K562 (cell line): ENCODE data around the gene RECK. TPM values are rescaled to one million over a fixed set of nuclear protein-coding genes. Genes with fewer than 3 reads are reported as not detected.

Experiments
- ATAC-seq: fragments of 200-7000 bp; cut with Tn5 transposase; 3 replicates; pipeline ENCODE4 v1.9.1; 2020; ENCODE audit warnings: moderate library complexity
- BruUV-seq: library from RNA; stranded (reverse); fragments of 400-500 nt; replicated peaks from 2 replicates; lab custom pipeline; 2021; lab: Mats Ljungman, UMichigan
- CTCF ChIA-PET: fragments of 300-600 bp; formaldehyde crosslinking; extraction: SDS; loops from one replicate; lab custom pipeline; 2021; ENCODE audit warnings: low intra/inter-chr PET ratio; lab: Yijun Ruan, JAX
- POLR2A ChIA-PET: fragments of 300-600, 350-650 bp; sonication (Branson Sonifier 250); formaldehyde crosslinking; extraction: SDS; loops from one replicate; lab custom pipeline; 2021; ENCODE audit warnings: antibody characterized with exemption, inconsistent platforms; lab: Yijun Ruan, JAX
- DNase-seq, 4 experiments: peaks; one replicate each; pipeline versions ENCODE4 v3.0.0 to v3.0.0-alpha.2; 2011 to 2018; ENCODE audit warnings: low spot score in 3 of 4, mixed read lengths in 3 of 4; ENCODE audit errors: extremely low read depth in 1 of 4
- FAIRE-seq: peaks from 2 replicates; lab custom pipeline; 2011; peaks lifted over from hg19 to GRCh38; lab: Jason Lieb, UNC
- H2AFZ ChIP-seq: 2 replicates; pipeline ENCODE4 v1.6.0; 2011; ENCODE audit warnings: low read depth, low read length, control low read depth, inconsistent platforms
- H3K27ac ChIP-seq: fragments of 200-600 bp; 3 replicates; pipeline ENCODE4 v1.8.0; 2011; ENCODE audit warnings: low read depth, mild to moderate bottlenecking, control low read depth, inconsistent platforms, low read length, moderate library complexity, mixed read lengths; ENCODE audit errors: extremely low read depth
- H3K27me3 ChIP-seq, 2 experiments: fragments of 300-600 bp in 1 of 2; 2 replicates in 1 of 2; 3 replicates in 1 of 2; pipeline versions ENCODE4 v1.6.0 to v1.8.0; 2011; ENCODE audit warnings: inconsistent platforms in 2 of 2, low read length in 2 of 2, mild to moderate bottlenecking in 1 of 2, mixed read lengths in 1 of 2, moderate library complexity in 1 of 2; ENCODE audit not compliant: control insufficient read depth in 2 of 2, insufficient read depth in 2 of 2
- H3K36me3 ChIP-seq: fragments of 300-600 bp; 3 replicates; pipeline ENCODE4 v1.8.0; 2011; ENCODE audit warnings: mild to moderate bottlenecking, low read length, inconsistent platforms; ENCODE audit not compliant: control insufficient read depth, insufficient read depth
- H3K4me1 ChIP-seq, 2 experiments: fragments of 200-600 bp in 1 of 2; replicated peaks in 1 of 2; 2 replicates in 1 of 2; 3 replicates in 1 of 2; pipeline versions ENCODE4 v1.5.1 to v1.8.0; 2011; ENCODE audit warnings: inconsistent platforms in 2 of 2, low read length in 2 of 2, mild to moderate bottlenecking in 1 of 2, mixed read lengths in 1 of 2, moderate library complexity in 1 of 2; ENCODE audit not compliant: control insufficient read depth in 2 of 2, insufficient read depth in 2 of 2
- H3K4me2 ChIP-seq: 2 replicates; pipeline ENCODE4 v1.6.1; 2011; ENCODE audit warnings: low read length, control low read depth, inconsistent platforms, mixed read lengths; ENCODE audit not compliant: insufficient read depth
- H3K4me3 ChIP-seq: fragments of 200-600 bp; sonication (generic), shearing (Covaris generic); 2 replicates; pipeline ENCODE4 v1.5.1; 2016; ENCODE audit warnings: control low read depth, inconsistent platforms
- H3K79me2 ChIP-seq: fragments of 200-600 bp; 3 replicates; pipeline ENCODE4 v1.8.0; 2011; ENCODE audit warnings: low read length, inconsistent platforms; ENCODE audit not compliant: control insufficient read depth, insufficient read depth
- H3K9ac ChIP-seq, 2 experiments: 2 replicates each; pipeline versions ENCODE4 v1.6.0 to v1.6.1; 2011; ENCODE audit warnings: low read depth in 2 of 2, low read length in 2 of 2, control low read depth in 1 of 2, inconsistent platforms in 1 of 2, mild to moderate bottlenecking in 1 of 2, mixed read lengths in 1 of 2; ENCODE audit not compliant: insufficient read depth in 1 of 2
- H3K9me1 ChIP-seq: one replicate; pipeline ENCODE4 v1.6.0; 2011; ENCODE audit warnings: inconsistent platforms, mild to moderate bottlenecking, low read length, moderate library complexity; ENCODE audit not compliant: control insufficient read depth, insufficient read depth
- H3K9me3 ChIP-seq: replicated peaks from 2 replicates; pipeline ENCODE4 v1.5.1; 2011; ENCODE audit warnings: low read depth, low read length, inconsistent platforms; ENCODE audit not compliant: control insufficient read depth, insufficient read depth
- H4K20me1 ChIP-seq: replicated peaks from 2 replicates; pipeline ENCODE4 v1.6.1; 2011; ENCODE audit warnings: low read length, inconsistent platforms, mixed read lengths; ENCODE audit not compliant: control insufficient read depth, insufficient read depth
- CEBPB ChIP-seq: fragments of 450-650 bp; IDR thresholded peaks from 2 replicates; pipeline ENCODE4 v1.6.1; 2016; ENCODE audit warnings: missing genetic modification characterization, missing compliant biosample characterization
- CEBPG ChIP-seq, 3 experiments: fragments of 200-800 bp in 1 of 3; sonication (Bioruptor generic) in 1 of 3; sonication (generic) in 1 of 3; formaldehyde crosslinking in 1 of 3; IDR thresholded peaks in 2 of 3; conservative IDR thresholded peaks in 1 of 3; 2 replicates each; pipeline versions ENCODE4 v1.6.1 to v1.8.0; 2016 to 2022; ENCODE audit warnings: missing compliant biosample characterization in 2 of 3, missing genetic modification characterization in 2 of 3, mild to moderate bottlenecking in 1 of 3, missing genetic modification reagents in 1 of 3
- CHCHD3 ChIP-seq: fragments of 250-450 bp; sonication (Bioruptor Pico); IDR thresholded peaks from 2 replicates; pipeline ENCODE4 v2.1.2; 2022; ENCODE audit warnings: mild to moderate bottlenecking
- ESRRB ChIP-seq: fragments of 250-450 bp; sonication (Bioruptor Pico); IDR thresholded peaks from 2 replicates; pipeline ENCODE4 v1.5.0; 2020; ENCODE audit warnings: mild to moderate bottlenecking, moderate library complexity, borderline replicate concordance
- ZNF140 ChIP-seq: fragments of 250-450 bp; sonication (Bioruptor Pico); IDR thresholded peaks from 2 replicates; pipeline ENCODE4 v1.8.0; 2021; ENCODE audit warnings: moderate library complexity, mild to moderate bottlenecking, inconsistent platforms
- ZNF589 ChIP-seq: fragments of 200-800 bp; sonication (Bioruptor generic); IDR thresholded peaks from 2 replicates; pipeline ENCODE4 v1.6.1; 2016; ENCODE audit warnings: low read depth, missing genetic modification characterization, missing compliant biosample characterization
- WGBS: fragments of 100-300 bp; shearing (Covaris generic); methylation state at CpG from one replicate; pipeline ENCODE4 v1.1.6; 2016; ENCODE audit warnings: low coverage, mixed read lengths; ENCODE audit not compliant: insufficient coverage; ENCODE audit errors: missing lambda C conversion rate; 5-methylcytosine and 5-hydroxymethylcytosine counted together
- in situ Hi-C: fragments of 300-500 bp; cut with MboI; formaldehyde crosslinking; loops from 4 replicates; pipeline ENCODE4 v1.15.0; 2018; ENCODE audit warnings: inconsistent platforms, mixed read lengths
- intact Hi-C: fragments of 100-400 bp; cut with micrococcal nuclease; formaldehyde crosslinking; loops from 2 replicates; pipeline ENCODE4 v1.14.2; 2022
- polyA plus RNA-seq, 8 experiments: library from polyadenylated mRNA; depleted of rRNA in 4 of 8; stranded (reverse) in 5 of 8; unstranded in 3 of 8; fragments of >200 nt; fragmentation: Nextera tagmentation in 2 of 8; fragmentation: Illumina TruSeq in 1 of 8; extraction: Ambion mirVana in 2 of 8; extraction: Trizol in 1 of 8; gene quantifications; 2 replicates each; pipeline versions ENCODE4 v1.2.1 to v1.2.3, GENCODE V29; 2011 to 2014; ENCODE audit warnings: inconsistent platforms in 1 of 8, missing spikeins in 1 of 8
- total RNA-seq, 7 experiments: library from RNA; depleted of rRNA in 6 of 7; stranded (reverse); fragments of >200 nt in 6 of 7; fragmentation: Illumina TruSeq in 2 of 7; extraction: Trizol in 2 of 7; gene quantifications; 2 replicates each; pipeline versions ENCODE4 v1.2.1 to v1.2.3, GENCODE V29; 2011 to 2021; ENCODE audit warnings: low replicate concordance in 1 of 7

Gene RECK
- total and polyA plus RNA-seq, 9 of the 15 experiments (the other 6 are each of a cell fraction or from before 2014, with no cell fraction given), result 0.04 to 0.36 (median 0.16) TPM

GRCh38 chr9:36092509-36093215, 55.9 kb downstream of the RECK start:
- no TSS peak for BruUV-seq
- POLR2A ChIA-PET, result no interaction called here
- Histone ChIP-seq H3K4me1 (no peaks in the 10 kb centered on the region), H3K9me1 (no peaks in the 10 kb centered on the region)
- no peak for FAIRE-seq
- TF ChIP-seq ZNF140 (CRISPR knock-in tag) (no peak), ESRRB (no peak), ZNF589 (CRISPR knock-in tag) (no peak)
- TF ChIP-seq, all 486 proteins: peak for 0
- Histone ChIP-seq H3K27ac (no peak overlapping the region), H3K4me3 (no peak overlapping the region), H3K9me3 (no peaks in the 10 kb centered on the region), H3K36me3 (no peaks in the 10 kb centered on the region), H4K20me1 (no peaks in the 10 kb centered on the region), H3K27me3 (no peaks in the 10 kb centered on the region), H3K9ac (no peak overlapping the region), H3K4me2 (no peak overlapping the region), H3K79me2 (no peaks in the 10 kb centered on the region), H2AFZ (no peak overlapping the region)
- WGBS, result 6% methylated on average over 6 of the region's 9 CpGs
- in situ Hi-C loops, result no loop called here
- CTCF ChIA-PET, result interaction anchor here (0.6 kb wide), 1 partner anchor 660 kb away, joined by 3 read pairs; no protein-coding TSS in a partner anchor
- DNase-seq (no peak), ATAC-seq (no peak)
- intact Hi-C loops, result no loop called here

- Histone ChIP-seq H3K9ac (no peak overlapping the region), H3K4me1 (no peaks in the 10 kb centered on the region), H3K9me1 (no peaks in the 10 kb centered on the region), H3K79me2 (no peaks in the 10 kb centered on the region), H3K27me3 (no peaks in the 10 kb centered on the region), H3K4me2 (no peak overlapping the region), H4K20me1 (no peaks in the 10 kb centered on the region), H3K27ac (no peak overlapping the region), H3K9me3 (no peaks in the 10 kb centered on the region), H3K4me3 (no peak overlapping the region), H3K36me3 (no peaks in the 10 kb centered on the region), H2AFZ (no peak overlapping the region)
- FAIRE-seq (no peak), ATAC-seq (no peak), DNase-seq (no peak)
- WGBS, result 14% methylated on average over 2 of the region's 2 CpGs
- ChIA-PET CTCF (no interaction called here), POLR2A (no interaction called here)
- TF ChIP-seq CHCHD3 (CRISPR knock-in tag), result no peak
- TF ChIP-seq CEBPG (CRISPR knock-in tag; IDR thresholded peaks at IDR 0.05), result no peak
- TF ChIP-seq CEBPG (tag; conservative IDR thresholded peaks at IDR 0.05 in 1 of 2, IDR thresholded peaks at IDR 0.05 in 1 of 2), result 0 out of 4 replicates have a peak, but pooled peaks of 1 of the 2 experiments have one; percentile 14
- peak; percentile 35 for TF ChIP-seq CEBPB (tag)
- intact Hi-C loops, result no loop called here
- in situ Hi-C loops, result no loop called here
- BruUV-seq, result no TSS peak
Observed at GRCh38 chr9:36093384-36093783, 56.7 kb downstream of the RECK start.
